GM18951 (cell line): ENCODE data around the gene C20orf204.

ENCODE experiments used
- POLR2A ChIP-seq: IDR thresholded peaks from 4 replicates; pipeline ENCODE4 v1.6.1; 2011; ENCODE audit warnings: mild to moderate bottlenecking; ENCODE audit not compliant: insufficient read length, insufficient read depth; ENCODE audit errors: extremely low read depth
- in situ Hi-C: fragments of 300-500 bp; cut with MboI; formaldehyde crosslinking; loops from one replicate; pipeline ENCODE4 v1.12.0; 2022; ENCODE audit warnings: low sequenced_read_pairs, mixed read lengths, inconsistent platforms; ENCODE audit not compliant: unreplicated experiment

C20orf204 gene

DNA sequence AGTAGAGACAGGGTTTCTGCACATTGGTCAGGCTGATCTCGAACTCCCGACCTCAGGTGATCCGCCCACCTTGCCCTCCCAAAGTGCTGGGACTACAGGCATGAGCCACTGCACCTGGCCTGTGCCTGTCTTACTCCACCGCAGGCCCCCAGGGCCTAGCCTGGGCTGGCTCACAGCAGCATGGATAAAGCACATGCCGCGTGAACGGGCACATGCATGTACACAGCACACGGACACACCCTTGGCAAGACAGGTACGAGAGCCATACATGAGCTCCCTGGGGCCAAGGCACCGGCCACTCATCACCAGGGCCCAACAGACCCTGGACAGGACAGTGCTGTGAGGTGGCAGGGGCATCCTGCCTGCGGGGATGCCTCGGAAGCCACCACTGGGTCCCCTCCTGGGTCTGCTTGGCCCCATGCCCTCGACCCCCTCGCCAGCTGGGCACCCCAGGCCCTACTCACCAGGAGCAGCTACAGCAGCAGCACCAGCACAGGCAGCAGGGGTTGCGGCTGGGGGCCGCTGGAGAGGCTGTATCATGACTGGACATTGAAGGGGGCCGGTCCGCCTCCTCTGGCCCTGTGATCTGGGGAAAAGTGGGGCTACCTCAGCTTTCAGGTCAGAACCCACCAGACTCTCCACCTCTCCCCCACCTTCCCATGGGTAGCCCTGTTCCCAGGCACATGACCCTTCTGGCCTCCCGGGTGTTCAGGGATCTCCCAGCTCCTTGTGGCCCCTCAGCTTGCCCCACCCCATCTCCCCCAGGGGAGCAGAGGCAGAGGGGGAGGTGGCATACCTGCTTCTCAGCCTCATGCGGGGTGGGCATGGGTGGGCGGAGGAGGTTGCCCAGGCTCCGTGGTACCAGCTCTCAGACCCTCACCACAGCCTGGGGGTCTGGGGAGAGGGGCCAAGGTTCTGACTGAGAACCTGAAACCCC, 40.3 kb downstream of the C20orf204 start:
- in situ Hi-C loops = no loop called here
- TF ChIP-seq POLR2A = no peak

DNA sequence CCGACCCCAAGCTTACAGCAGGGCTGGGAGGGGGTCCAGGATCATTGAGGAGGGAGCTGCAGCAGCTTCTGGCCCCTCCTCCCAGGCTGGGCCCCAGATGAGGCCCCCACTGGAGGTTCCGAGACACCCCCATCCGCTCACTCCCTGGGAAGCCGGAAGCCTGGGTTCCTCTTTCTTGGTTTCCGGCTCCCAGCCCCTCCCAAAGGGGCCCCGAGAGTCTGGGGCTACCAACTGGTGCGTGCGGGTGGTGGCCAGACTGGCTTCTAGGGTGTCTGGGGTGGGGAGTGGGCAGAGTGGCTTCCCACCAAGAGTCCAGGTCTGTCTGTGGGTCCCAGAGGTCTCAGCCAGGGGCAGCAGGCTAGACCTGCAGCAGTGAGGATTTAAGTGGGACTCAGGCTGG, 41.1 kb downstream of the C20orf204 start:
- in situ Hi-C loops = no loop called here
- peak; percentile 51 for TF ChIP-seq POLR2A

DNA sequence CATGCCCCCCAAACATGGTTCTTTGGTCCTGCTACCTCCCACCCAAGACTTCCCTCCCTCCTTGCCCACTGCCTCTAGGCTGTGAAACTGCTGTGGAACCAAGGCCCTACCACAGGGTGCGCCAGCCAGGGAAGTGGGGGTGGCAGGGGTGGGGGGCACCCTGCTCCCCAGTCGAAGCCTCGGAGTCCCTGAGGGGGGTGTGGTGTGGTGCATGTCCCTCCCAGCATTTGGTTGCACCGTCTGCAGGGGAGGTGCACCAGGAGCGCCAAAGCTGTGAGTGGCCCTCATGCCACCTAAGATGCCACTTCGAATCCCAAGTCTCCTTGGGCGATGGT, 41.5 kb downstream of the C20orf204 start:
- TF ChIP-seq POLR2A = no peak
- in situ Hi-C loops = no loop called here

DNA sequence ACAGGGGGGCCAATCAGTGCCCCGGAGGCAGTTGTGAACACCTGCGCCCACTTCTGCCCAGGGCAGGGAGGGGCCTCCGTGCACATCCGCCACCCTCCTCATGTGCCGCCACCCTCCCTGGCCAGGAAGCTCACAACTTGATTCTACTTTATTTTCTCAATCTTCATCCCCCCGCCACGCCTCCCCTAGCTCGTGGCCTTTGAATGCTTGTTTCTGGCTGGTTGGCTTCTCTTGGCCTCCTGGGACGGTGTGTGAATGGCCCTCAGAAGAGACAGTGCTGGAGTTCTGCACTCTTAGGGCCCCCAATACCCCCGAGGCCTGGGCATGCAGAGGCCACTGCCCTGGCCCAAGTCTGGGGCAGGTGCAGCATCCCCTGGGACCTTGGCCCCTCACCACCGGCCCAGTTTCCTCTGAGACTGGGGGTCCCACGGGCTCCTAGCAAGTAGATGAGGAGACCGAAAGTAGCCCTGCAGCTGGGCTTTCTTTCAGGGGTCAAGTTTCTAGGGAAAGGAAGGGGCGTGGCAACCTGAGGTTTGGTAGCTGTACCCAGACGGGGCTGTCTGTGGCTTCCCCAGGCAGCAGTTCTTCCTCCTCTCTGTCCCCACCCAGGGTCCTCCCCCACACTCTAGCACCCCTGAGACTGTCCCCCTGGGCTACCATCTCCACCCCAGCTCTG, 42.0 kb downstream of the C20orf204 start:
- in situ Hi-C loops = no loop called here
- peak; percentile 41 for TF ChIP-seq POLR2A

DNA sequence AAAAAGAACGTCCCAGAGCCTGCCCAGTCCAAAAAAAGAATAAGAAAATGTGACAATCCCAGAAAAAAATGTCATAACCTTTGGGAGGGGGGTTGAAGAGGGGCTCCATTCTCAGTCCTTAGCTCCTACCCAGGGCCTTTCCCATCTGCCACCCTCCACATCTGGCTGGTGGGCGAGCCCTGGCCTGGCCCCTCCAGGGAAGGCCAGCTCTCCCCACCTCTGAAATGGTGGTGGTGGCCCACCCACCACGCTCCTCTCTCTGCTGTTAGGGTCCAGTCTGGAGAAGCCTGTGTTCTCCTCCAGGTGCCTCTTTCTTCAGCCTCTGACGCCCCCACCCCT, 42.9 kb downstream of the C20orf204 start:
- in situ Hi-C loops = no loop called here
- TF ChIP-seq POLR2A = no peak

DNA sequence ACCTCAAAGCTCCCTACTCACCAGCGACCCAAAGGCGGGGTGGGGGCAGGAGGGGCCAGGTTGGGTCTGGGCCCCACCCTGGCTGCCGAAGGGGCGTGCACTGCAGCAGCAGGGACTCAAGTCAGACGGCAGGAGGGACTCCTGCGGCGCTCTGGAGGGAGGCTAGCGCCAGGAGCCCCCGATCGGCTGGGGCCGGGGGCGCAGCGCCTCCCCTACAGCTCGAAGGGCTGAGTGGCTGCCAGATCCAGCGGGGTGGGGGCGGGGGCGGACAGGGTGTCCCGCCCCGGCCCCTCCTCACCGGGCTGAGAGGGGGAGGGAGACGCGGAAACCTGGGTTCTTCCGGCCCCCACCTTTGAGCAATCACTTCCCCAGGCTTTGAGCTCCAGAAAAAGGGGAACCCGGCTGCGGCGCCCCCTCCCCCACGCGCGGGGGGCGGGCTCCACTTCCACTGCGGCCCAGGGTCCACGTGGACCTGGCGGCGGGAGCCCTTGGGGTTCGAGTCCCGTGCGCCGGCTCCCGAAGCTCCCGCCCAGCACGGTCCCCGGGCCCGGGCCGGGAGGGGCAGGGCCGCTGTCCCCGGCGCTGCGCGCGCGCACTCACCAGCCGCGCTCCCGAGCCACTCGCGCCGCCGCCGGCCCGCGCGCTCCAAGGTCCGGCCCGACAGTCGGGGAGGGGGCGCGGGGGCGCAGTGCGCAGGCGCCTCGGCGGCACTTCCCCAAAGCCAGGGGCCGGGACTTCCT, 43.5 kb downstream of the C20orf204 start, which contains the start of gene RGS19:
RGS19 (minus strand) TSS at position 246 of the 740 bp plus-strand sequence. CDS start 2,632 bp downstream, outside the sequence.
- peak; percentile 64 for TF ChIP-seq POLR2A
- in situ Hi-C loops = no loop called here

DNA sequence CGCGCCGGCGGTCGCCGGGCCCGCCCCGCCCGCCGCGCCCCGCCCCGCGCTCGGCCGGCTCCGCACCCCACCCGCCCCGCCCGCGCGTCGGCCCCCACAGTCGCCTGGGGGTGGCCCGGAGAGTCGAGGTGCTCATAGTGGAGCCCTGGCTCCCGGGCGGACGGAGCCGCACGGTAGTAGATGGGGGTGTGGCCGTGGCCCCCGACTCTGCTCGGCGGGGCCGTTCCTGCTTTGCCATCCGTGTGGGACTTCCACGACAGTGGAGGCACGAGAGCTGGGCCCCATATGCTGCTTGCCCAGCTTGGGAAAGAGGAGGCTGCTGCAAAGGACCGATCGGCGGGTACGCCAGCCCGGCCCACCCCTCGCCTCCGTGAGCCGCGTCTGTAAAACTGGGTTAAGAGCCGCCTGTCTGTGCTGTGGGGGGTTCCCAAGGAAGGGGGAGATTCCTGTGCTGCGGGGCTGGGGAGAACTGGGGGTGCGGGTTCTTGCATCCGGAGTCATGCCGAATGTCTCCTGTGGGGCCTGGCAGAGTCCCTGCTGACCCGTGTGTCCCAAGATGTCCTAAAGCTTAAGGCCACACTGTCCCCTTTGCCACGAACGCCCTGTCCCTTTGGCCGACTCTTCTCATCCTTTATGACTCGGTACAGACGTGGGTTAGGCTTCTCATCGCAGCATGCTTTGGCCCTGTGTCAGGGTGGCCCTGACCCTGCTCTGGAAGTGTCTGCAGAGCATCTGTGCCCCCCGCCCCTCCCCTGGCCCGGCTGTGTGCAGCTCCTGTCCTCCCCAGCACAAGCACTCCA, 44.2 kb downstream of the C20orf204 start, which contains the start of gene OPRL1:
OPRL1 (plus strand) TSS at position 70 of the 800 bp plus-strand sequence. CDS start 12,639 bp downstream, outside the sequence.
- in situ Hi-C loops = no loop called here

DNA sequence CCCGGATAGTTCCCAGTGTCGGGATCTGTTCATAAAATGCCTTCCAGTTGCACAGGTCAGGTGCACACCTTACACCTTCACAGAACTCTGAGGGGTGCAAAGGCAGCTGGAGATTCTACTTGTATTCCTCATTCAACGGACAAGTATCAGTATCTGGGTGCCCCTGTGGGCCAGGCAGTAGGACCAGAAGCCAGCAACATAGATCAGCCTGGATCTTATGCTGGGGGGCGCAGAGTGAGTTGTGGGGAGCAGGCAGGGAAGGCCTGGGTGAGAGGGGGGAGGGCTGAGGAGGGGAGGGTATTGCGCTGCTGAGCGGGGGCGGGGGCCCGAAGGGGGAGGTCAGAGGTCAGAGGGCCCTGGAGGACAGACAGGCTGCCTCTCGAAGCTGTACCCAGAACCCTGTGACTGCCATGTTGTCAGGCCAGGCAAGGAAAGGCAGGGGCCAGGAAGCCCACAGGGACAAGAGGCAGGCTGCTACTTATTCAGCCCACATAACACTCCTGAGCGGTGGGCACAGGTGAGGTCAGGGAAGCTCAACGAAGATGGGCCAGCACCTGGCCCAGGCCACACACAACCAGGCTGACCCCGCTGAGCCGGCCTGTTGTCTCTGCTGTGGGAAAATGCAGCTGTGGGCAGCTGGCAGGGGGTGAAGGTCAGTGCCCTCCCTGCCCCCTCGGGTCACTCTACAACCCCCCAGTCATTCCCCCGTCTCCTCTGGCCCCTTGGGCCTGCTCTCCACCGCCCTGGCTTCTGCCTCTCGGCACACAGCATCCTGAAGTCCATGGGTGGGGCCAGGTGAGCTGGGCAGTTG, 45.0 kb downstream of the C20orf204 start:
- TF ChIP-seq POLR2A = no peak
- in situ Hi-C loops = no loop called here

More for the DNA sequence above, 44.2 kb downstream of the C20orf204 start, which contains the start of gene OPRL1:
- peak; percentile 5 for TF ChIP-seq POLR2A

DNA sequence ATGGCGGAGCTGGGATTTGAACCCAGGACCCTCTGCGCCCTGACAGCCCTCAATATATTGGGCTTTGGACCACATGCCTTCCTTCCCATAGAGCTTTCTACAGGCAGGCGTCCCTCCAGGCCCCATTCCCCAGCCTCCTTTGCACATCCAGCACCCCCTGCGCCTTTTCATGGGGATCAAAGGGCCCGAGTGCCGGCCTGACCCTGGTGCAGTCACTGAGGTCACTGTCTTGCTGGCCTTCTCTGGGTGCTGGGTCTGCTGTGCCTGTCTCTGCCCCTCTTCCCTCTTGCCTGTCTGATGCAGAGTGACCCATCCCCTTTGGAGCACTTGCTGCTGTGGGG, 45.6 kb downstream of the C20orf204 start:
- no peak for TF ChIP-seq POLR2A
- in situ Hi-C loops = no loop called here

DNA sequence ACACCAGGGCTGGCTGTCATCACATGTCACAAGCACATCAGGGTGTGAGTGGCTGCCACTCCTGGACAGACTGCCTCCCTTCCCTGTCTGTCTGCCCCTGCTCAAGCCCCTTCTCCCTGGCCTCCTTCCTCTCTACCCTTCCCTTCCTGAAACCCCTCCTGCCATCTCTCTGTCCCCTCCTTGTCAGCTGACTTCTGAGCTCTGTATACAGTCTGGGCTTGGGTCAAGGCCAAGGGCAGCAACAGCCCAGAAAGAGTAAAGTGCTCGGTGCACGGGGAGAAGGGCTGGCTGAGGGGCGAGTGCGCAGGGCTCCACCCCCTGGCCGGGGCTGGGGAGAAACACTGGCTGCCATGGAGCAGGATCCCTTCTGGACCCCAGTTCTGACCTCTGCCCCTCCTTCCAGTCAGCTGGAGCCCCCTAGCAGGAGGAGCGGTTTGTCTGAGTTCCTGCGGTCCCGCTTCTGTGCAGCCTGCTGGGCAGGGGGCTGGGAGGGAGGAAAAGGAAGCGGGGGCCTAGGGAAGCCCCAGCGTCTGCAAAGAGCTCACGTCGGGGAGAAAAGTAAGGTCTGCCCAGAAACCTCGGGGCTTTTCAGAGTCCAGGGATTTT, 46.2 kb downstream of the C20orf204 start:
- in situ Hi-C loops = no loop called here
- TF ChIP-seq POLR2A = no peak

DNA sequence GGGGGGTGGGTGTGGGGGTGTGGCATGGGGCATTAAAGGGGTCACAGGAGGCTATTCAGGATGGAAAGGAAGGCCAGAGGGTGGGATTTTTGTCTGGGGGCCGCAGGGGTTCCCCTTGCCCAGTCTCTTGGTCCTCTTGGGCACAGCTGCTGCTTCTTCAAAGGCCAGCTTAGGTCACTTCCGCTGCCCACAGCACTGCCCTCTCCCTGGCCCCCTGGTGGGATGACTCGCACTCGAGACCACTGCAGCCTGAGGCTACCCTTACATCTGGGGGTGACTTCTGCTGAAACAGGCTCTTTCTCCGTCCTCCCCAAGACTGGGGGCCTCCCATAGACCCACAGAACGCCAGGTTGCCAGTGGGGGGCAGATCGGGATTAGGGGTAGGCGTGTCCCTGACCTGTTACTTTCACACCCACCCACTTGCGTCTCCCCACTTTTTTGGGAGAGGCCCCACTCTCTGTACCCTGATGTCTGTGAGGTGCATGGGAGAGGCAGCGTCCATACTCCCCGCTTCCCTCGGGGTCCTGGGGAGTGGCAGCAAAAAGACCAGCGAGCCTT, 46.9 kb downstream of the C20orf204 start:
- no peak for TF ChIP-seq POLR2A
- in situ Hi-C loops = no loop called here
